HG03432 (cell line): ENCODE measurements around the gene SYDE2.
"Not testable (repeated sequence)": the region's sequence is repeated elsewhere in the genome, so short reads cannot be mapped to it uniquely, and the experiment has no call there.

Source experiments
- ATAC-seq: cut with Tn5 transposase; IDR thresholded peaks from one replicate; pipeline ENCODE4 v1.9.1; 2021; ENCODE audit warnings: mild to moderate bottlenecking, moderate library complexity; ENCODE audit not compliant: unreplicated experiment

The SYDE2 gene

GRCh38 chr1:85174503-85174902 is 26.3 kb downstream of the SYDE2 start:
- no peak for ATAC-seq

GRCh38 chr1:85172684-85173337 is 28.0 kb downstream of the SYDE2 start:
- ATAC-seq, result no peak

- ATAC-seq, result no peak
These were observed 29.1 kb downstream of the SYDE2 start for GRCh38 chr1:85171721-85172120.

- no peak for ATAC-seq
These were observed 31.9 kb downstream of the SYDE2 start for GRCh38 chr1:85168884-85169283.

GRCh38 chr1:85166351-85166750 is 34.5 kb downstream of the SYDE2 start:
- no peak for ATAC-seq

GRCh38 chr1:85158910-85159309 is 41.9 kb downstream of the SYDE2 start:
- no peak for ATAC-seq

- ATAC-seq, result no peak
These were observed 43.4 kb downstream of the SYDE2 start for GRCh38 chr1:85157436-85157835.

GRCh38 chr1:85153149-85153891 is 47.5 kb downstream of the SYDE2 start:
- peak; percentile 72 for ATAC-seq

- no peak for ATAC-seq
These were observed 49.4 kb downstream of the SYDE2 start for GRCh38 chr1:85151446-85151845.

GRCh38 chr1:85149805-85150204 is 51.0 kb downstream of the SYDE2 start:
- no peak for ATAC-seq

- ATAC-seq, result peak; percentile 93
These were observed 52.1 kb downstream of the SYDE2 start for GRCh38 chr1:85148524-85149250.

GRCh38 chr1:85146972-85147359 is 53.9 kb downstream of the SYDE2 start:
- no peak for ATAC-seq

- ATAC-seq, result not testable (repeated sequence)
These were observed 54.4 kb downstream of the SYDE2 start for GRCh38 chr1:85146298-85146971.

- ATAC-seq, result no peak
These were observed 56.5 kb downstream of the SYDE2 start for GRCh38 chr1:85144351-85144750.

GRCh38 chr1:85142753-85143152 is 58.1 kb downstream of the SYDE2 start:
- ATAC-seq, result no peak

- ATAC-seq, result not testable (repeated sequence)
These were observed 62.4 kb downstream of the SYDE2 start for GRCh38 chr1:85138439-85138838.

GRCh38 chr1:85137660-85138059 is 63.2 kb downstream of the SYDE2 start:
- ATAC-seq, result no peak

GRCh38 chr1:85135392-85135798 is 65.4 kb downstream of the SYDE2 start:
- ATAC-seq, result no peak

GRCh38 chr1:85134583-85135391 is 66.0 kb downstream of the SYDE2 start:
- ATAC-seq, result no peak

GRCh38 chr1:85133565-85134159 is 67.2 kb downstream of the SYDE2 start:
- no peak for ATAC-seq
